NCI-H1694 (cell line): ENCODE measurements around the gene CCDC121.

Experiments
- DNase-seq: peaks from one replicate; lab custom pipeline; 2025; lab: John Stamatoyannopoulos, UW

The CCDC121 gene, protein sequence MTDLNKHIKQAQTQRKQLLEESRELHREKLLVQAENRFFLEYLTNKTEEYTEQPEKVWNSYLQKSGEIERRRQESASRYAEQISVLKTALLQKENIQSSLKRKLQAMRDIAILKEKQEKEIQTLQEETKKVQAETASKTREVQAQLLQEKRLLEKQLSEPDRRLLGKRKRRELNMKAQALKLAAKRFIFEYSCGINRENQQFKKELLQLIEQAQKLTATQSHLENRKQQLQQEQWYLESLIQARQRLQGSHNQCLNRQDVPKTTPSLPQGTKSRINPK

GRCh38 chr2:27628767-27629709 lies at the start of gene CCDC121, which contains the start of gene GPN1:
Gene CCDC121, minus strand, starts transcription at chr2:27629012. Its CDS starts 1,213 bp downstream, at chr2:27627799.
Gene GPN1, plus strand, starts transcription at chr2:27629050. Its CDS starts 9 bp downstream, at chr2:27629059.
- peak; percentile 76 for DNase-seq

DNA sequence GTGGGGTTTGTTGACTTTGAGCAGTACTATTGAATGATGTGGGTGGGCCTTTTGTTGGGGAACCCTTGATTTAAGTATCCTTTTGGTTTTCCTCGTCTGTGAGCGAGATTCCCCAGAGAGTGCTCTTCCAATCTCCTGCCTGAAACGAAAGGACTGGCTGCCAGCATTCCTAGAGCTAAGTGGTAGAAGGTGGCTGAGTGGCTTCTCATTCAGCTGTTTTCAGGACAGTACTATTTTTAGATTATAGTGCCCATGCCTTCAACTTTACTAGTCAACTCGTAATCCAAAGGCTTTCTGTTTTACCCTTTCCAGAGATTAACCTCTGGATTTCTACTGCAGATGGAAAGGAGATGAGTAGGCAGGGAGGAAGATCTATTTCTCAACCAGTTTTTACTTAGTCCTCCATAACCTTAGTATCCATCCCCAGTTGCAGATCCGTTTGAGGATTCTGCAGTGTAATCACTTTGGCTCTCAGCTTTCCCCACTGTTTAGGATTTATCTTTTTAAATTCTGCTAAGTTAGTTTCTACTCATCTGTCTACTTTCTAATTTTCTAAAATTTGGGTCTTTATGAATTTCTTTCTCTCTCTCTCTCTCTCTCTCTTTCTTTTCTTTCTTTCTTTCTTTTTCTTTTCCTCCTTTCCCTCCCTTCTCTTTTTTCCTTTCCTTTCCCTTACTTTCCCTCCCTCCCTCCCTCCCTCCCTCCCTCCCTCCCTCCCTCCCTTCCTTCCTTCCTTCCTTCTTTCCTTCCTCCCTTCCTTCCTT lies 44.1 kb upstream of the CCDC121 start:
- no peak for DNase-seq

- DNase-seq: no peak
Observed at GRCh38 chr2:27671235-27671634, 42.4 kb upstream of the CCDC121 start.

GRCh38 chr2:27667446-27667845 lies 38.6 kb upstream of the CCDC121 start:
- no peak for DNase-seq

DNA sequence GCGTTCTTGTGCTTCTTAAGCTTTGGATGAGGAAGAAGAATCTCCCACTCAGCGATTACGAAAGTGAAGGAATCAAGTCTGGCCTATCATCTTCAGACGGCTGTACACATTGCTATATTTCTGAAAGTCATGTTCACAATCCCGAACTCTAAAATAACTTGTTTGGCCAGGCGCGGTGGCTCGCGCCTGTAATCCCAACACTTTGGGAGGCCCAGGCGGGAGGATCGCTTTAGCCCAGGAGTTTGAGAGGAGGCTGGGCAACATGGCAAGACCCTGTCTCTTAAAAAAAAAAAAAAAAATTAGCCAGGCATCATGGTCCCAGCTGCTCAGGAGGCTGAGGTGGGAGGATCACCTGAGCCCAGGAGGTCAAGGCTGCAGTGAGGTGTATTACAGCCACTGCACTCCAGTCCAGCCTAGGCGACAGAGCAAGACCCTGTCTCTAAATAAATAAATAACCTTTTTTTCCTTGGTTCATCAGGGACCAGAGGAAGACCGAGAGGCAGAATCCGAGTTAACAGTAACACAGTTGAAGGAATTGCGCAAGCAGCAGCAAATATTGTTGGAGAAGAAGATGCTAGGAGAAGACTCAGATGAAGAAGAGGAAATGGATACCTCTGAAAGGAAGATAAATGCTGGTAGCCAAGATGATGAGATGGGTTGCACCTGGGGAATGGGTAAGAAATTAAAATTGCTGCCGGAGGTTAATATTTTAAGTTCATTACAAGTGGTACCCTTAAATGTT lies 36.0 kb upstream of the CCDC121 start:
- DNase-seq: no peak

GRCh38 chr2:27664154-27664574 lies 35.4 kb upstream of the CCDC121 start:
- DNase-seq: no peak

DNA sequence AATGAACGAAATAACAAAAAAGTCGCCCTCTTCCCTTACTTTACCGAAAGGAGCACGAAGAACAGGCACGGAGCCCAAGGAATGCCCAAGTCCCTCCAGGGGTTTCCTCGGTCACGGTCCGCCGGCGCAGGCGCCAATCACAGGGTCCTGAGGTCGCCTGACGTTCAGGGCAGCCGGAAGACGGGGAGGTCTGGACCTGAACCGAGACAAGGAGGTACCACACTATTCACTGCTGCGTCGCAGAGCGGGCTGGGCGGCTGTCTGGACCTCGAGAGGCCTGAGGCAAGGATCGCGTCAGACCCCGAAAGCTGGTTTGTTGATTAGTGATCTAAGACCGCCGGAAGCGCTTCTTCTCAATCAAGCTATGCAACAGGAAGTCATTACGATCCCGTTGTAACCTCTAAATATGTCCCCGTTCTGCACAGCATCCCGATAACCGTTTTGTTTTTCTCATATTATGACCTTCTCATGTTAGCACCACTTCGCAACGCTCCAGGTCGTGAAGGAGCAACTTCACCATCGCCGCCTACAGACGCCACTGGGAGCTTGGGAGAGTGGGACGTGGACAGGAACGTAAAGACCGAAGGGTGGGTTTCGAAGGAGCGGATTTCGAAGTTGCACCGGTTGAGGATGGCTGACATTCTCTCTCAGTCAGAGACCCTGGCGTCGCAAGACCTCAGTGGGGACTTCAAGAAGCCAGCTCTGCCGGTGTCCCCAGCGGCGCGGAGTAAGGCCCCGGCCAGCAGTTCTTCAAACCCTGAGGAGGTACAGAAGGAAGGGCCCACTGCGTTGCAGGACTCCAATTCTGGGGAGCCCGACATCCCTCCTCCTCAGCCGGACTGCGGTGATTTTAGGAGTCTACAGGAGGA lies 34.7 kb upstream of the CCDC121 start, which contains the start of the genes SLC4A1AP and SUPT7L:
Gene SLC4A1AP, plus strand, starts transcription at position 605 of the 869 bp plus-strand sequence. Its CDS starts 26 bp downstream, at position 631.
Gene SUPT7L, minus strand, starts transcription at position 330 of the 869 bp plus-strand sequence. CDS start 1,422 bp downstream, outside the sequence.
- peak; percentile 79 for DNase-seq

- DNase-seq: no peak
Observed at GRCh38 chr2:27661371-27661770, 32.6 kb upstream of the CCDC121 start.

- DNase-seq: no peak
Observed at GRCh38 chr2:27655155-27655951, 26.5 kb upstream of the CCDC121 start.

- DNase-seq: no peak
Observed at GRCh38 chr2:27653397-27653796, 24.6 kb upstream of the CCDC121 start.

GRCh38 chr2:27652790-27653189 lies 24.0 kb upstream of the CCDC121 start:
- DNase-seq: no peak

DNA sequence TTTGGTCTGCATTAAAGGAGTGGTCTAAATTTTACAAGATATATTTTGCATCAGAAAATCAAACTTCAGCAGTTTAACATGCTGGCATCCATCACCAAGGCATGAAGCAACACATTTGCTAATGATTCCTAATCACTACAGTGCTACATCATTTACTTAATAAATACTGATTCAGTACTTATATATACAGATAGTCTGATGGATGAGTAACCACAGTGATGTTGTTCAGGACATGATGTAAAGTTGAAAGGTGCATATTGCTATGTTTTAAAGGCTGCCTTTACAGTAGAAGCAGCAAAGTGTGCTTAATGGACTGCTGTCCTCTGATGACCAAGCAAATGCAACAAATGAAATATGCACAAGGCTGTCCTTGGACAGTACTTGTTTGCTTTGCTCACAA lies 23.5 kb upstream of the CCDC121 start:
- no peak for DNase-seq

- DNase-seq: no peak
Observed at GRCh38 chr2:27651056-27651455, 22.2 kb upstream of the CCDC121 start.

DNA sequence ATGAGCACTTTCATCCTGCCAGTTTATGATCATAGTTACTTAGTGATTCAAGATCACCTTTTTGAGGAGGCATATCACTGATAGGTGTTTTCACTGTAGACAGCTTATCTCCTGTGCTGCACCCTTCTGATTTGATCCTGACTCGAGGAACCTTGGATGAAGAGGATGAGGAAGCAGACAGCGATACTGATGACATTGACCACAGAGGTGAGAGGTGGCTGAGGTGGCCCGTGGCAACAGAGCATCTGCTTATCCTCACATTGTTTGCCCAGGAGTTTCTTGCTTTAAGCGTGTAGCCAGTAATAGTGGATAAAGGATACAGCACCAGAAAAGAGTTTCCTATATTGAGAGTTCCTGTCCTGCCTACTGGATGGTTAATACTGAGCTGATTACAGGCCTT lies 18.9 kb upstream of the CCDC121 start:
- no peak for DNase-seq

DNA sequence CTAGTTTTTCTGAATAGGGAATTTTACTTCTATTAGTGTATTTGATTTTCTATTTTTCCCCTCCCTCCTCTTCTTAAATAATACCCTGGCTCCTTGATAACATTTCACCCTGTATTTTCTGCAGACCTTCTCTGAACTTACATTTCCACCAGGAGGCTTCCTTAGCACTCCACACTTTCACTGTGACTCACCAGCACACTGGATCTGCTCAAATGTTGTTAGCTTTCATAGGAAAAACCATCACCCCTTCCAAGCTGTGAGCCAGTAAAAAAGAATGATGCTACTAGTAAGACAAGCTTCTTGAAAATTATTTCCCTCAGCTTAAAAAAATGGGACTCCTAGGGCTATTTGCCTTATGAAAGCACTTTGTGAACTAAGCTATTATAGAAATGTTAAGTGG lies 18.5 kb upstream of the CCDC121 start:
- no peak for DNase-seq

DNA sequence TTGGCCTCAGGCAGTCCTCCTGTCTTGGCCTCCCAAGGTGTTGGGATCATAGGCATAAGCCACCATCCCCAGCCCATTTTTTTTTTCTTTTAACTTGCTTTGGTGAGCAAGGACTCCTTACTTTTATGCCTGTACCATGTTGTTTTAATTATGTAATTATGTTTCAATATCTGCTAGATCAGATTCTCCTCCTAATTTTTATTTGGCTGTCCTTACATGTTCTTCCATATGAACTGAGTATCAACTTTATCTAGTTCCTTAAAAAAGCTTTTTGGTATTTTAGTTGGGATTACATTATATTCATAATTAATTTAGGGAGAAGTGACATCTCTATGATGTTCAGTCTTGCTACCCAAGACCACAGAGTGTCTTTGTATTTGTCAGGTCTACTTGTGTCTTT lies 16.4 kb upstream of the CCDC121 start:
- no peak for DNase-seq

- no peak for DNase-seq
Observed at GRCh38 chr2:27640722-27641245, 12.0 kb upstream of the CCDC121 start.

GRCh38 chr2:27638709-27639108 lies 9.9 kb upstream of the CCDC121 start:
- no peak for DNase-seq

- no peak for DNase-seq
Observed at GRCh38 chr2:27638037-27638637, 9.3 kb upstream of the CCDC121 start.
